Activated CD4-positive, alpha-beta T cell treated with anti-CD3 and anti-CD28 coated beads, Interleukin-2, Interleukin-4, amounts not matched to agents 100 ng/mL and 50 ng/mL, durations not matched to agents 16 hours and 8 hours (primary cell): ENCODE data around the gene SGCA.

Source experiments
- DNase-seq: peaks from one replicate; pipeline ENCODE4 v3.0.0-alpha.2; 2020; ENCODE audit warnings: low spot score

Gene SGCA

GRCh38 chr17:50165867-50166517, at the start of gene SGCA:
SGCA (plus strand) TSS chr17:50166005; CDS start chr17:50166041, 36 bp downstream.
- DNase-seq = no peak

GRCh38 chr17:50117202-50118051, 48.4 kb upstream of the SGCA start:
- peak; percentile 42 for DNase-seq

GRCh38 chr17:50118076-50118827, 47.6 kb upstream of the SGCA start:
- no peak for DNase-seq

- no peak for DNase-seq
Observed at GRCh38 chr17:50118828-50119218, 47.0 kb upstream of the SGCA start.

- DNase-seq = no peak
Observed at GRCh38 chr17:50120475-50121253, 45.1 kb upstream of the SGCA start.

- no peak for DNase-seq
Observed at GRCh38 chr17:50122945-50123344, 42.9 kb upstream of the SGCA start.

GRCh38 chr17:50123649-50124349, 42.0 kb upstream of the SGCA start:
- no peak for DNase-seq

GRCh38 chr17:50125420-50125997, 40.3 kb upstream of the SGCA start:
- no peak for DNase-seq

- no peak for DNase-seq
Observed at GRCh38 chr17:50127697-50128361, 38.0 kb upstream of the SGCA start.

GRCh38 chr17:50128441-50129352, 37.1 kb upstream of the SGCA start:
- DNase-seq = no peak

GRCh38 chr17:50129353-50129727, 36.5 kb upstream of the SGCA start:
- no peak for DNase-seq

GRCh38 chr17:50129728-50130558, 35.9 kb upstream of the SGCA start, which contains the start of gene SAMD14:
SAMD14 (minus strand) TSS chr17:50130160; CDS start chr17:50124959, 5,201 bp downstream.
- no peak for DNase-seq

GRCh38 chr17:50130559-50131305, 35.1 kb upstream of the SGCA start:
- DNase-seq = no peak

- no peak for DNase-seq
Observed at GRCh38 chr17:50132104-50132794, 33.6 kb upstream of the SGCA start.

GRCh38 chr17:50133028-50133768, 32.6 kb upstream of the SGCA start:
- no peak for DNase-seq

GRCh38 chr17:50133769-50134099, 32.1 kb upstream of the SGCA start:
- no peak for DNase-seq
